Measurements from ENCODE around the gene PTPRN2.

Gene PTPRN2

GRCh38 chr7:157615101-157615817 is 972.4 kb downstream of the PTPRN2 start:
- no peak for DNase-seq (ENCODE audit: low read depth)

GRCh38 chr7:157614457-157615020 is 973.1 kb downstream of the PTPRN2 start:
- no peak for DNase-seq (ENCODE audit: low read depth)

DNA sequence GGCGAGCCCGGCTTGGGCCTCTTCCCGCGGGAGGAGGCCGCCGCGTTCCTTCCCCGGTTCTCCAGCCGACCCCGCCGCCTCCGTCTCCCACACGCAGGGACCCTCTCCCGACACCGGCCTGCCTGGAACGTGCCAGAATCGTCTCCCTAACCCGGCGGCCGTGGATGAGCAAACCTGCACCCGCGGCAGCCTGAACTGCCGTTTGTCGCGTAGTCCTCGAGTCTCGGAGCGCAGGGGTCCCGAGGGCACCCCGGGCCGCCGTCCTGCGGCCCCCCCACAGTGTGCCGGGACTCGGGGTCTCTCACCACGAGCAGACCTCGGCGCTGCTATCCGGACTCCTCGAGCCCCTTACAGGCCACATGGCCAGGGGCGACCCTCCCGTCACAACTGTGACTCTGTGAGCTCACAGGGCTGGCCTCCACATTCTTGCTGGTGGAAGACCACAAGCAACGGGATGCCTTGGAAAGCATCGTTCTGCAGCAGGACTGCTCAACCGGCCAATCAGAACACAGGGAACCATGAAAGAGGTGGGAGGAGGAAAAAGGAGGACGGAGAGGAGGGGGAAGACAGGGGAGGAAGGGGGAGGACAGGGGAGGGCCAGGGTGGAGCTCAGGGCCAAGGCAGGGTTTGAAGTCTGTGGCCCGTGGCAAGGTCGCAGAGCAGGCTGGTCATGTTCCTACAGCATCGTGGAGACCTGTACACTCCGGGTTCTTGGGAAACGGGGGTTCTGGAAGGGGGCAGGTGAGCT is 973.9 kb downstream of the PTPRN2 start:
- DNase-seq (ENCODE audit: low read depth): no peak

- DNase-seq (ENCODE audit: low read depth): peak; percentile 46
Measured at GRCh38 chr7:157612664-157613561, 974.7 kb downstream of the PTPRN2 start.

DNA sequence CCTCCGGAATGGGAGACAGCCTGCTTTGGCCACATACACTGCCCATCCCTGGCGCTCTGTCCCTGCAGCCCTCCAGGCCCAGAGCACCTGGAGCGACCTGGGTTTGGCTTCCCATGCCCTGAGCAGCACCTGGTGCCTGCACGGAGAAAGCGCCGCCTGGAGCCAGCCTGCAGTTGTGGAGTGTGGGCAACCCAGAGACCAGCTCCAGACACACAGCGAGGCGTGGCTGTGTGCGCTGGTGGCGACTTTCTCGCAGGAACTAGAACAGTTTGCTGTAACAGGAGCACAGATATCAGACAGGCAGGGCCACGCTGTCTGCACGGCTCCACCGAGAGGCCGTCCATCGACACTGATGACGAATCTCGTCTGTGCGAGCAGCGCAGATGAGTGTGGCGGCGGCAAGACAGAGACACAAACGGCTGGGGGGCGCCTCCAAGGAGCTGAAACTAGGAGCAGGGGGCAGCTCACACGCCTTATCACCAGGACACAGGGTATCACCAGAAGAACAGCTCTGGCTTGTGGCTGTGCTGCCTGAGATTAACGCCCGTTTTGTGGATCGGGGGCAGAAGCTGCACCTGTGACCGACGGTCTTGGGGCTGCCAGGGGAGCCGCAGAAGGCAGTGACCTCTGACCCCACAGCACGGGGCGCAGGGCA is 975.5 kb downstream of the PTPRN2 start:
- no peak for DNase-seq (ENCODE audit: low read depth)

DNA sequence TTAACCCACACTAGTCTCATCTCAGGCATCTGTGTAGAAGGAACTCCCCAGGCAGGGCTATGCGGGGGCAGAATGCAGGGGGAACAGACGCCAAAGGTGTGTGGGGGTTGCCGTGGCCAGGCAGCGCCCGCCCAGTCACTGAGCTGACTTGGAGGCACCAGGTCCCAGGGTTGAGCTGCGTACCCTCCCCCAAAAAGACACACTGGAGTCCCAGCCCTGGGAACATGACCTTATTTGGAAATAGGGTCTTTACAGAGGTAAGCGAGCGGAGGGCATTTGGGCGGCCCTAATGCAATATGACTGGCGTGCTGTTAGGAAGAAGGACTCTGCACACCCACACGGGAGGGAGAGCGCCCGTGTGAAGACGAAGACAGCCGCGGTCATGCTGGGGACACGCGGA is 976.3 kb downstream of the PTPRN2 start:
- no peak for DNase-seq (ENCODE audit: low read depth)

GRCh38 chr7:157610671-157611295 is 976.8 kb downstream of the PTPRN2 start:
- no peak for DNase-seq (ENCODE audit: low read depth)

- DNase-seq (ENCODE audit: low read depth): no peak
Measured at GRCh38 chr7:157609932-157610640, 977.5 kb downstream of the PTPRN2 start.

- DNase-seq (ENCODE audit: low read depth): no peak
Measured at GRCh38 chr7:157609516-157609915, 978.1 kb downstream of the PTPRN2 start.

GRCh38 chr7:157607218-157607617 is 980.4 kb downstream of the PTPRN2 start:
- DNase-seq (ENCODE audit: low read depth): no peak

DNA sequence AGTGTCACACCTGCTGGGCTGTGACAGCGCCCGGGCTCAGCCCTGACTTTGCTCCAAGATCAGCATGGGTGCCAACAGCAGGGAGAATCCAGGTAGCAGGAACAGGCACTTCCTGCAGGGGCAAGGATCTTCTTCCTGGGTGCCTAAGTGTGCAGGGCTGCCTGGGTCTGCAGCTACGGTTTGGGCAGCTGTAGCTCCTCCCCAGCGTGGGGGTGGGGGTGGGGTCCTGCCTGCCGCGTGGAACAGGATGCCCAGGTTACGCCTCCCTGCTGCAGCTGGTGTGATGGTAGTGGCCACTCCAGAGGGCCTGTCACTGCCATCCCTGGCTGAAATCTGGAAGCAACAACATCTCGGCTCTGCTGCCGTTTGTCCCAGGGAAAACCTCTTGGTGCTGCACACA is 981.5 kb downstream of the PTPRN2 start:
- no peak for DNase-seq (ENCODE audit: low read depth)

DNA sequence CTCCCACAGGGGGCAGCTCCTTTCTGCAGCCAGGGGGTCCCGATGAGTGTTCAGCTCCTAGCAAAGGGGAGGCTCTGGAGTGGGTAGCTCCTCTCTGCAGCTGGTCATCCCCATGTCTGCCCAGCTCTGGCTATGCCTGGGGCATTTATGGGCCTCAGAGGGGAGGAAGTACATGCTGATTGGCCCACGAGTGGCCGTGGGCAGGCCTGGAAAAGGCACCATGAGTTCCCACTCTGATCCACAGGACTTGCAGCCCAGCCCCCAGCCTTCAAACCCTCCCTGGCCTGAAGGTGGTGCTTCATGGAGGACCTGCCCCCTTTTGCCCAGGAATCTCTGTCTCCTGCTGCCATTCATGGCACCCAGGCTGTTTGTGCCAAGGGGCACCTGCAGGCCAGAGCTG is 982.0 kb downstream of the PTPRN2 start:
- DNase-seq (ENCODE audit: low read depth): no peak

DNA sequence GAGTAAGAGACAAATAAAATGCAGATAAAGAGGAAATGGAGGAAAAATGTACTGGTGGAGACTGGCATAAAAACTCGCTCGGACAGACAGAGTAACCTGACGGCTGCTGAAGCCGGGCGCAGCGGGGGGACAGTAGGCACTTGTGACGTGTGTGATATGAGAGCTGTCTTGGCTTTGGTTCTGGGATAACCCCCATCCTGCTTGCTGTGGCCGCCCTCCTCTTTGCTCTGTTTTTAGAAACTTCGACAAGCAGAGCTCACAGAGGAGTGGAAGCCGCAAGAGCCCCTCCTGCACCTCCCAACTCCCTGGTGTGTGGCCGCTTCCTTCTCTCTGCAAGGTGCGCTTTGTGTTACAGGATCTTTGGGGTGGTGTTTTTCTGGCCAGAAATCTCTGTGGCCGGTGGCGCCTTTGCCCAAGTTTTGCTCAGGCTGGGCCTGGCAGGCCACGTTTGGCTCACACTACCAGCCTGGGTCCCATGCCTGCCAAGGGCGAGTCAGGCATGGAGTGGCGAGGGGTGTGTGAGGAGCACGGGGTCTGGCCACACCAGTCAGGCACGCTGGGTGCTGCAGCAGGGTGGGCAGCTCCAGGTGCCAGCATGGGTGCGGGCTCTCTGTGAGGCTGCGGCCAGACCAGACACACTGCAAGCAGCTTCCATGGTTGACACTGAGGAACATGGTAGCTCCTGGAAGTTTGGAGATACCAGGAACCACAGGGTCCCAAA is 982.8 kb downstream of the PTPRN2 start:
- DNase-seq (ENCODE audit: low read depth): no peak

- no peak for DNase-seq (ENCODE audit: low read depth)
Measured at GRCh38 chr7:157603716-157604115, 983.9 kb downstream of the PTPRN2 start.

GRCh38 chr7:157603005-157603404 is 984.6 kb downstream of the PTPRN2 start:
- no peak for DNase-seq (ENCODE audit: low read depth)

- DNase-seq (ENCODE audit: low read depth): no peak
Measured at GRCh38 chr7:157602581-157602980, 985.0 kb downstream of the PTPRN2 start.

DNA sequence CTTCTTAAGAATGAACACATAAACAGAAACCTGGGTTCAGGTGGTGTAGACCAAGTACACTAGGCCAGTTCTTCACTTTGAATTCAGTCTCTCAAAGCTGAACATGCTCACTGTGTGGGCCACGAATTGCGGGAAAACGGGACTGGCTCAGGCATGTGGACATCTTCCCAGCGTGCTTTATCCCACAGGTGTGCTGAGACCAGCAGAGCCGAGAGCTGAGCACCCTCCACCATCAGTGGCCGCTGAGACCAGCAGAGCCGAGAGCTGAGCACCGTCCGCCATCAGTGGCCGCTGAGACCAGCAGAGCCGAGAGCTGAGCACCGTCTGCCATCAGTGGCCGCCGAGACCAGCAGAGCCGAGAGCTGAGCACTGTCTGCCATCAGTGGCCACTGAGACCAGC is 985.5 kb downstream of the PTPRN2 start:
- DNase-seq (ENCODE audit: low read depth): no peak

DNA sequence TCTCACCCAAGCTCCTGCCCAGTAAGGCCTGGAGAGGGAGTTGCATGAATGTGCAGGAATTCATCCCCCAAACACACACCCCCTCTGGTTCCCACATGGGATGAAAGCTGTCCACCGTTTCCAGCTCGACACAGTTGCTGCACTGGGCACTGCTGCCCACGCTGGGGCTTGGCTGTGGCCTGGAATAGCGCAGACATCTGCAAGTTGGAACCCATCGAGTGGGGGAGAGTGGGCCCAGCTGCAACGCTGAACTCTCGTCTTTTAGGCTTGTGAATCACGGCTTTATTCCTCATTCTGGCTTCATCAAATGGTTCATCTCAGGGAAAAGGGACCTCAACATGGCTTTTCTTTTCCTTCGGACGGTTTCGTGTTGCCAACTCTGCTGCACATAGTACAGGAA is 986.1 kb downstream of the PTPRN2 start:
- no peak for DNase-seq (ENCODE audit: low read depth)

DNA sequence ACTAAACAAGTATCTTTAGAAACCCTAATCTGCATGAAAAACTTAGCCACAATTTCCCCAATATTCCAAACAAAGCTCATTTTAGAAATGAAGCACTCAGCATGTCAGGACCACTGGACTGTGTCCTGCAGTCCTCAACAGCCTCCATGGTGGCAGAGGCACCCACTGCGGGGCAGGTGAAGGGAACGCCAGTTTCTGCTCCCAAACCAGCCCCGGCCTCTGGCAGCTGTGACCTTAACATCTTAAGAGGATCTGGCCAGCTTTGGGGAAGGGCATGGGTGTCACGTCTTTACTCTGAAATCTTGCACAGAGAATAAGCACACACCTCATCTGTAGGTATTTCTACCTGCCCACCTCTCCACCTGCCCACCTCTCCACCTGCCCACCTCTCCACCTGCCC is 988.1 kb downstream of the PTPRN2 start:
- no peak for DNase-seq (ENCODE audit: low read depth)

GRCh38 chr7:157597562-157597961 is 990.1 kb downstream of the PTPRN2 start:
- DNase-seq (ENCODE audit: low read depth): no peak
